Measurements from ENCODE around the gene DNM2. TPM values are rescaled to one million over a fixed set of nuclear protein-coding genes. Genes with fewer than 3 reads are reported as not detected.

Gene DNM2
- total RNA-seq, 6 donors from 2014 or later, result 238 to 744 (median 318) TPM

GRCh38 chr19:10812196-10812595, 94.3 kb downstream of the DNM2 start:
- H3K4me3 ChIP-seq, result no peak overlapping the region
- H3K36me3 ChIP-seq, result peaks cover 32 to 98% (median 76%) of the 10 kb centered on the region in 4 donors
- 86 to 97% methylated on average over 16 to 18 of the region's 19 CpGs for WGBS, 2 donors
- H3K9me3 ChIP-seq, result no peaks in the 10 kb centered on the region
- DNase-seq (no peak), ATAC-seq (ENCODE audit: low FRiP score in 2 of 2) (no peak)
- TF ChIP-seq EP300 (IDR thresholded peaks at IDR 0.05), result no peak
- TF ChIP-seq POLR2A (IDR thresholded peaks at IDR 0.05), result no peak
- no peak for TF ChIP-seq CTCF (IDR thresholded peaks at IDR 0.05)
- no peak for TF ChIP-seq POLR2AphosphoS5 (IDR thresholded peaks at IDR 0.05)
- peaks cover 5 to 20% (median 14%) of the 10 kb centered on the region in 4 donors for H3K4me1 ChIP-seq
- H3K27ac ChIP-seq, result peak overlapping the region in 3 of 4 donors; percentile 63 to 82 (median 73)
- H3K27me3 ChIP-seq, result no peaks in the 10 kb centered on the region

GRCh38 chr19:10812902-10813404, 95.1 kb downstream of the DNM2 start:
- WGBS, 2 donors, result 39 to 68% methylated on average over 4 to 7 of the region's 9 CpGs
- DNase-seq, result peak in 1 of 2 donors; percentile 81
- no peaks in the 10 kb centered on the region for H3K9me3 ChIP-seq
- H3K27me3 ChIP-seq, result no peaks in the 10 kb centered on the region
- TF ChIP-seq EP300 (IDR thresholded peaks at IDR 0.05) (no peak), POLR2AphosphoS5 (IDR thresholded peaks at IDR 0.05) (peak; percentile 41 to 56)
- peak overlapping the region; percentile 58 to 82 (median 68) for H3K27ac ChIP-seq
- peaks cover 5 to 20% (median 14%) of the 10 kb centered on the region in 4 donors for H3K4me1 ChIP-seq
- peaks cover 32 to 98% (median 82%) of the 10 kb centered on the region in 4 donors for H3K36me3 ChIP-seq
- no peak overlapping the region for H3K4me3 ChIP-seq
- ATAC-seq (ENCODE audit: low FRiP score in 2 of 2), result peak; percentile 51 to 66

- H3K27ac ChIP-seq, result peak overlapping the region in 3 of 4 donors; percentile 22 to 64 (median 56)
- no peak for TF ChIP-seq POLR2AphosphoS5 (IDR thresholded peaks at IDR 0.05)
- no peak for TF ChIP-seq CTCF (IDR thresholded peaks at IDR 0.05)
- no peak for TF ChIP-seq POLR2A (IDR thresholded peaks at IDR 0.05)
- TF ChIP-seq EP300 (IDR thresholded peaks at IDR 0.05), result no peak
- no peaks in the 10 kb centered on the region for H3K27me3 ChIP-seq
- H3K36me3 ChIP-seq, result peaks cover 26 to 95% (median 78%) of the 10 kb centered on the region in 4 donors
- H3K9me3 ChIP-seq, result no peaks in the 10 kb centered on the region
- DNase-seq, result no peak
- H3K4me1 ChIP-seq, result peaks cover 5 to 10% (median 7%) of the 10 kb centered on the region in 4 donors
- 88 to 97% methylated on average over 6 to 9 of the region's 9 CpGs for WGBS, 2 donors
- no peak for ATAC-seq (ENCODE audit: low FRiP score in 2 of 2)
- H3K4me3 ChIP-seq, result no peak overlapping the region
Measured at GRCh38 chr19:10815007-10815536, 97.2 kb downstream of the DNM2 start.

GRCh38 chr19:10815969-10816644, 98.2 kb downstream of the DNM2 start:
- H3K27me3 ChIP-seq, result no peaks in the 10 kb centered on the region
- no peaks in the 10 kb centered on the region for H3K9me3 ChIP-seq
- peaks cover 5 to 10% (median 7%) of the 10 kb centered on the region in 4 donors for H3K4me1 ChIP-seq
- H3K4me3 ChIP-seq, result peak overlapping the region in 1 of 4 donors; percentile 33
- peaks cover 34 to 95% (median 80%) of the 10 kb centered on the region in 4 donors for H3K36me3 ChIP-seq
- H3K27ac ChIP-seq, result peak overlapping the region in 3 of 4 donors; percentile 56 to 79 (median 67)
- ATAC-seq (ENCODE audit: low FRiP score in 2 of 2) (no peak), DNase-seq (no peak)
- WGBS, 2 donors, result 90 to 96% methylated on average over 21 of the region's 21 CpGs
- no peak for TF ChIP-seq CTCF (IDR thresholded peaks at IDR 0.05)
- TF ChIP-seq POLR2A (IDR thresholded peaks at IDR 0.05), result no peak
- TF ChIP-seq EP300 (IDR thresholded peaks at IDR 0.05), result no peak
- TF ChIP-seq POLR2AphosphoS5 (IDR thresholded peaks at IDR 0.05), result no peak

- Histone ChIP-seq H3K36me3 (peaks cover 34 to 95% (median 80%) of the 10 kb centered on the region in 4 donors), H3K27ac (peak overlapping the region; percentile 56 to 79 (median 68)), H3K9me3 (no peaks in the 10 kb centered on the region), H3K4me3 (peak overlapping the region in 3 of 4 donors; percentile 20 to 34 (median 33)), H3K4me1 (peaks cover 5 to 10% (median 7%) of the 10 kb centered on the region in 4 donors), H3K27me3 (no peaks in the 10 kb centered on the region)
- DNase-seq, result no peak
- no peak for TF ChIP-seq POLR2AphosphoS5 (IDR thresholded peaks at IDR 0.05)
- TF ChIP-seq POLR2A (IDR thresholded peaks at IDR 0.05), result no peak
- no peak for TF ChIP-seq CTCF (IDR thresholded peaks at IDR 0.05)
- TF ChIP-seq EP300 (IDR thresholded peaks at IDR 0.05), result no peak
- no peak for ATAC-seq (ENCODE audit: low FRiP score in 2 of 2)
- 85 to 87% methylated on average over 3 to 11 of the region's 11 CpGs for WGBS, 2 donors
Measured at GRCh38 chr19:10816691-10817090, 98.8 kb downstream of the DNM2 start.
